Adrenal gland (tissue), 5 donors: ENCODE measurements around the gene TAS2R14.

Source experiments
- CTCF ChIP-seq, 6 experiments: fragments of 450-650 bp in 4 of 6; fragments of 200-600 bp in 2 of 6; sonication (generic) in 1 of 6; IDR thresholded peaks; 1 replicate in 5 of 6; 2 replicates in 1 of 6; pipeline versions ENCODE4 v1.5.1 to v1.8.0; 2016 to 2021; ENCODE audit warnings: antibody characterized with exemption in 6 of 6, mild to moderate bottlenecking in 2 of 6, moderate library complexity in 1 of 6
- POLR2A ChIP-seq, 2 donors: fragments of 450-650 bp; IDR thresholded peaks; one replicate each; pipeline ENCODE4 v1.6.1; 2017; ENCODE audit warnings: antibody characterized with exemption in 2 of 2, mild to moderate bottlenecking in 2 of 2, moderate library complexity in 1 of 2
- donor health status: DM: no; HTN: no; CAD: no.

- TF ChIP-seq POLR2A (IDR thresholded peaks at IDR 0.05) (no peak), CTCF (IDR thresholded peaks at IDR 0.05) (no peak)
Observed at GRCh38 chr12:10952645-10953044, 13.6 kb upstream of the TAS2R14 start.
